GM18505 (cell line): ENCODE data around the gene HTR1D.
"Not testable (repeated sequence)": the region's sequence is repeated elsewhere in the genome, so short reads cannot be mapped to it uniquely, and the experiment has no call there.

Experiments
- ATAC-seq: cut with Tn5 transposase; IDR thresholded peaks from one replicate; pipeline ENCODE4 v1.9.1; 2021; ENCODE audit not compliant: unreplicated experiment
- POLR2A ChIP-seq: IDR thresholded peaks from 4 replicates; pipeline ENCODE4 v1.6.1; 2011; ENCODE audit warnings: borderline replicate concordance; ENCODE audit not compliant: insufficient read depth, insufficient read length; ENCODE audit errors: extremely low read depth

Gene HTR1D

GRCh38 chr1:23237508-23237907 lies 20.2 kb upstream of the HTR1D start:
- no peak for ATAC-seq
- no peak for TF ChIP-seq POLR2A

GRCh38 chr1:23227806-23228205 lies 10.5 kb upstream of the HTR1D start:
- TF ChIP-seq POLR2A: no peak
- ATAC-seq: no peak

GRCh38 chr1:23224739-23225648 lies 7.7 kb upstream of the HTR1D start:
- no peak for ATAC-seq
- no peak for TF ChIP-seq POLR2A

- not testable (repeated sequence) for ATAC-seq
These were observed 6.7 kb upstream of the HTR1D start for GRCh38 chr1:23223963-23224362.

GRCh38 chr1:23223490-23223951 lies 6.2 kb upstream of the HTR1D start:
- not testable (repeated sequence) for ATAC-seq

- ATAC-seq: no peak
- TF ChIP-seq POLR2A: no peak
These were observed 5.4 kb upstream of the HTR1D start for GRCh38 chr1:23222742-23223141.

GRCh38 chr1:23222331-23222730 lies 5.0 kb upstream of the HTR1D start:
- no peak for ATAC-seq
- no peak for TF ChIP-seq POLR2A

GRCh38 chr1:23221107-23221506 lies 3.8 kb upstream of the HTR1D start:
- no peak for TF ChIP-seq POLR2A
- no peak for ATAC-seq

- ATAC-seq: no peak
- no peak for TF ChIP-seq POLR2A
These were observed 406 bp downstream of the HTR1D start for GRCh38 chr1:23216771-23217420.

GRCh38 chr1:23215751-23216449 lies 1.4 kb downstream of the HTR1D start:
- no peak for TF ChIP-seq POLR2A
- no peak for ATAC-seq

GRCh38 chr1:23215291-23215690 lies 2.0 kb downstream of the HTR1D start:
- ATAC-seq: no peak
- TF ChIP-seq POLR2A: no peak

GRCh38 chr1:23214640-23215039 lies 2.7 kb downstream of the HTR1D start:
- no peak for ATAC-seq
- no peak for TF ChIP-seq POLR2A

- no peak for ATAC-seq
- no peak for TF ChIP-seq POLR2A
These were observed 5.3 kb downstream of the HTR1D start for GRCh38 chr1:23211955-23212354.

- ATAC-seq: no peak
- TF ChIP-seq POLR2A: no peak
These were observed 6.3 kb downstream of the HTR1D start for GRCh38 chr1:23210963-23211362.
